ENCODE data around the gene NARS2. TPM values are rescaled to one million over a fixed set of nuclear protein-coding genes. Genes with fewer than 3 reads are reported as not detected.
A peak's percentile ranks its signal among the peaks of the same experiment; 100 is the strongest.

NARS2 gene
- total and polyA plus RNA-seq, 10 of the 15 experiments (the other 5 are each of a cell fraction or from before 2014, with no cell fraction given), result 22.2 to 45.3 (median 36.3) TPM

DNA sequence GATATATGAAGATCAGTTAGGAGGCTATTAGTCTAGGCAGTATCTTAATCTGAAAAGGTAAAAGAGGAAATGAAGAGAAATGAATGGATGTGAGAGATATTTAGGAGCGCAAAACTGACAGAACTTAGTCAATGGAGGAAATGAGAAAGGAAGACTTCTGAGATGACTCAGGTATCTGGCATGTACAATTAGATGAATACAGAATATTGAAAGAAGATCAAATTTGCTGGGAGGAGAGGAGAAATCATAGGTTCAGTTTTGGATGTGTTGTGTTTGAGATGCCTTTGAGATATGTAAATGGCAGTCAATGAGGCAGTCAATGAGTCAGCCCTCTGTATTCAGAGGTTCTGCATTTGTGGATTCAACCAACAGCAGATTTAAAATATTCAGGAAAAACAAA is 114.2 kb downstream of the NARS2 start (continued):
- no peak for TF ChIP-seq TCF12 (IDR thresholded peaks at IDR 0.05; ENCODE audit: low read depth, low read length)
- TF ChIP-seq WRNIP1 (IDR thresholded peaks at IDR 0.05; ENCODE audit: borderline replicate concordance, low read depth, low read length), result no peak
- TF ChIP-seq, protein P1, sequence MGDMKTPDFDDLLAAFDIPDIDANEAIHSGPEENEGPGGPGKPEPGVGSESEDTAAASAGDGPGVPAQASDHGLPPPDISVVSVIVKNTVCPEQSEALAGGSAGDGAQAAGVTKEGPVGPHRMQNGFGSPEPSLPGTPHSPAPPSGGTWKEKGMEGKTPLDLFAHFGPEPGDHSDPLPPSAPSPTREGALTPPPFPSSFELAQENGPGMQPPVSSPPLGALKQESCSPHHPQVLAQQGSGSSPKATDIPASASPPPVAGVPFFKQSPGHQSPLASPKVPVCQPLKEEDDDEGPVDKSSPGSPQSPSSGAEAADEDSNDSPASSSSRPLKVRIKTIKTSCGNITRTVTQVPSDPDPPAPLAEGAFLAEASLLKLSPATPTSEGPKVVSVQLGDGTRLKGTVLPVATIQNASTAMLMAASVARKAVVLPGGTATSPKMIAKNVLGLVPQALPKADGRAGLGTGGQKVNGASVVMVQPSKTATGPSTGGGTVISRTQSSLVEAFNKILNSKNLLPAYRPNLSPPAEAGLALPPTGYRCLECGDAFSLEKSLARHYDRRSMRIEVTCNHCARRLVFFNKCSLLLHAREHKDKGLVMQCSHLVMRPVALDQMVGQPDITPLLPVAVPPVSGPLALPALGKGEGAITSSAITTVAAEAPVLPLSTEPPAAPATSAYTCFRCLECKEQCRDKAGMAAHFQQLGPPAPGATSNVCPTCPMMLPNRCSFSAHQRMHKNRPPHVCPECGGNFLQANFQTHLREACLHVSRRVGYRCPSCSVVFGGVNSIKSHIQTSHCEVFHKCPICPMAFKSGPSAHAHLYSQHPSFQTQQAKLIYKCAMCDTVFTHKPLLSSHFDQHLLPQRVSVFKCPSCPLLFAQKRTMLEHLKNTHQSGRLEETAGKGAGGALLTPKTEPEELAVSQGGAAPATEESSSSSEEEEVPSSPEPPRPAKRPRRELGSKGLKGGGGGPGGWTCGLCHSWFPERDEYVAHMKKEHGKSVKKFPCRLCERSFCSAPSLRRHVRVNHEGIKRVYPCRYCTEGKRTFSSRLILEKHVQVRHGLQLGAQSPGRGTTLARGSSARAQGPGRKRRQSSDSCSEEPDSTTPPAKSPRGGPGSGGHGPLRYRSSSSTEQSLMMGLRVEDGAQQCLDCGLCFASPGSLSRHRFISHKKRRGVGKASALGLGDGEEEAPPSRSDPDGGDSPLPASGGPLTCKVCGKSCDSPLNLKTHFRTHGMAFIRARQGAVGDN (IDR thresholded peaks at IDR 0.05), result no peak
- TF ChIP-seq BMI1 (IDR thresholded peaks at IDR 0.05; ENCODE audit: borderline replicate concordance), result no peak
- TF ChIP-seq STAT1 (conservative IDR thresholded peaks at IDR 0.05), result no peak
- TF ChIP-seq, protein P2, sequence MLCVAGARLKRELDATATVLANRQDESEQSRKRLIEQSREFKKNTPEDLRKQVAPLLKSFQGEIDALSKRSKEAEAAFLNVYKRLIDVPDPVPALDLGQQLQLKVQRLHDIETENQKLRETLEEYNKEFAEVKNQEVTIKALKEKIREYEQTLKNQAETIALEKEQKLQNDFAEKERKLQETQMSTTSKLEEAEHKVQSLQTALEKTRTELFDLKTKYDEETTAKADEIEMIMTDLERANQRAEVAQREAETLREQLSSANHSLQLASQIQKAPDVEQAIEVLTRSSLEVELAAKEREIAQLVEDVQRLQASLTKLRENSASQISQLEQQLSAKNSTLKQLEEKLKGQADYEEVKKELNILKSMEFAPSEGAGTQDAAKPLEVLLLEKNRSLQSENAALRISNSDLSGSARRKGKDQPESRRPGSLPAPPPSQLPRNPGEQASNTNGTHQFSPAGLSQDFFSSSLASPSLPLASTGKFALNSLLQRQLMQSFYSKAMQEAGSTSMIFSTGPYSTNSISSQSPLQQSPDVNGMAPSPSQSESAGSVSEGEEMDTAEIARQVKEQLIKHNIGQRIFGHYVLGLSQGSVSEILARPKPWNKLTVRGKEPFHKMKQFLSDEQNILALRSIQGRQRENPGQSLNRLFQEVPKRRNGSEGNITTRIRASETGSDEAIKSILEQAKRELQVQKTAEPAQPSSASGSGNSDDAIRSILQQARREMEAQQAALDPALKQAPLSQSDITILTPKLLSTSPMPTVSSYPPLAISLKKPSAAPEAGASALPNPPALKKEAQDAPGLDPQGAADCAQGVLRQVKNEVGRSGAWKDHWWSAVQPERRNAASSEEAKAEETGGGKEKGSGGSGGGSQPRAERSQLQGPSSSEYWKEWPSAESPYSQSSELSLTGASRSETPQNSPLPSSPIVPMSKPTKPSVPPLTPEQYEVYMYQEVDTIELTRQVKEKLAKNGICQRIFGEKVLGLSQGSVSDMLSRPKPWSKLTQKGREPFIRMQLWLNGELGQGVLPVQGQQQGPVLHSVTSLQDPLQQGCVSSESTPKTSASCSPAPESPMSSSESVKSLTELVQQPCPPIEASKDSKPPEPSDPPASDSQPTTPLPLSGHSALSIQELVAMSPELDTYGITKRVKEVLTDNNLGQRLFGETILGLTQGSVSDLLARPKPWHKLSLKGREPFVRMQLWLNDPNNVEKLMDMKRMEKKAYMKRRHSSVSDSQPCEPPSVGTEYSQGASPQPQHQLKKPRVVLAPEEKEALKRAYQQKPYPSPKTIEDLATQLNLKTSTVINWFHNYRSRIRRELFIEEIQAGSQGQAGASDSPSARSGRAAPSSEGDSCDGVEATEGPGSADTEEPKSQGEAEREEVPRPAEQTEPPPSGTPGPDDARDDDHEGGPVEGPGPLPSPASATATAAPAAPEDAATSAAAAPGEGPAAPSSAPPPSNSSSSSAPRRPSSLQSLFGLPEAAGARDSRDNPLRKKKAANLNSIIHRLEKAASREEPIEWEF (IDR thresholded peaks at IDR 0.05; ENCODE audit: insufficient replicate concordance, low read depth, low read length), result no peak
- peak in 1 of 2 experiments; percentile 96; a peak in 2 of 4 replicates for TF ChIP-seq ETV6 (conservative IDR thresholded peaks at IDR 0.05 in 1 of 2, IDR thresholded peaks at IDR 0.05 in 1 of 2; ENCODE audit: borderline replicate concordance in 1 of 2, low read depth in 1 of 2)
- no peak for TF ChIP-seq ATF7 (IDR thresholded peaks at IDR 0.05; ENCODE audit: low read depth)
- no peak for TF ChIP-seq CHD2 (IDR thresholded peaks at IDR 0.05; ENCODE audit: borderline replicate concordance, low read depth, low read length)
- peak; percentile 92 for TF ChIP-seq JUNB (IDR thresholded peaks at IDR 0.05)
- TF ChIP-seq SMAD1 (IDR thresholded peaks at IDR 0.05; ENCODE audit: low read depth, partially characterized antibody), result no peak
- TF ChIP-seq BACH1 (IDR thresholded peaks at IDR 0.05; ENCODE audit: borderline replicate concordance), result no peak; the same call in 1 of the 2 replicates
- TF ChIP-seq SP1 (IDR thresholded peaks at IDR 0.05; ENCODE audit: low read depth, low read length), result no peak
- TF ChIP-seq HDAC2 (IDR thresholded peaks at IDR 0.05), result no peak
- TF ChIP-seq IKZF1 (conservative IDR thresholded peaks at IDR 0.05), result peak; percentile 69
- no peak for TF ChIP-seq ZNF24 (IDR thresholded peaks at IDR 0.05)
- TF ChIP-seq JUND (IDR thresholded peaks at IDR 0.05; ENCODE audit: low read depth, low read length), result 0 out of 2 replicates have a peak, but pooled peaks have one; percentile 14
- TF ChIP-seq RB1 (IDR thresholded peaks at IDR 0.05; ENCODE audit: borderline replicate concordance), result no peak
- TF ChIP-seq, protein P3, sequence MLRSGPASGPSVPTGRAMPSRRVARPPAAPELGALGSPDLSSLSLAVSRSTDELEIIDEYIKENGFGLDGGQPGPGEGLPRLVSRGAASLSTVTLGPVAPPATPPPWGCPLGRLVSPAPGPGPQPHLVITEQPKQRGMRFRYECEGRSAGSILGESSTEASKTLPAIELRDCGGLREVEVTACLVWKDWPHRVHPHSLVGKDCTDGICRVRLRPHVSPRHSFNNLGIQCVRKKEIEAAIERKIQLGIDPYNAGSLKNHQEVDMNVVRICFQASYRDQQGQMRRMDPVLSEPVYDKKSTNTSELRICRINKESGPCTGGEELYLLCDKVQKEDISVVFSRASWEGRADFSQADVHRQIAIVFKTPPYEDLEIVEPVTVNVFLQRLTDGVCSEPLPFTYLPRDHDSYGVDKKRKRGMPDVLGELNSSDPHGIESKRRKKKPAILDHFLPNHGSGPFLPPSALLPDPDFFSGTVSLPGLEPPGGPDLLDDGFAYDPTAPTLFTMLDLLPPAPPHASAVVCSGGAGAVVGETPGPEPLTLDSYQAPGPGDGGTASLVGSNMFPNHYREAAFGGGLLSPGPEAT (IDR thresholded peaks at IDR 0.05; ENCODE audit: low read depth), result 0 out of 2 replicates have a peak, but pooled peaks have one; percentile 25
- TF ChIP-seq BCL11A (IDR thresholded peaks at IDR 0.05; ENCODE audit: low read depth, low read length), result 0 out of 2 replicates have a peak, but pooled peaks have one; percentile 13
- TF ChIP-seq NR2C1 (IDR thresholded peaks at IDR 0.05), result no peak
- TF ChIP-seq NFIC (IDR thresholded peaks at IDR 0.05; ENCODE audit: low read depth, low read length), result peak; percentile 84
